ENCODE results near the gene IL18R1.

- TF ChIP-seq, protein P1, sequence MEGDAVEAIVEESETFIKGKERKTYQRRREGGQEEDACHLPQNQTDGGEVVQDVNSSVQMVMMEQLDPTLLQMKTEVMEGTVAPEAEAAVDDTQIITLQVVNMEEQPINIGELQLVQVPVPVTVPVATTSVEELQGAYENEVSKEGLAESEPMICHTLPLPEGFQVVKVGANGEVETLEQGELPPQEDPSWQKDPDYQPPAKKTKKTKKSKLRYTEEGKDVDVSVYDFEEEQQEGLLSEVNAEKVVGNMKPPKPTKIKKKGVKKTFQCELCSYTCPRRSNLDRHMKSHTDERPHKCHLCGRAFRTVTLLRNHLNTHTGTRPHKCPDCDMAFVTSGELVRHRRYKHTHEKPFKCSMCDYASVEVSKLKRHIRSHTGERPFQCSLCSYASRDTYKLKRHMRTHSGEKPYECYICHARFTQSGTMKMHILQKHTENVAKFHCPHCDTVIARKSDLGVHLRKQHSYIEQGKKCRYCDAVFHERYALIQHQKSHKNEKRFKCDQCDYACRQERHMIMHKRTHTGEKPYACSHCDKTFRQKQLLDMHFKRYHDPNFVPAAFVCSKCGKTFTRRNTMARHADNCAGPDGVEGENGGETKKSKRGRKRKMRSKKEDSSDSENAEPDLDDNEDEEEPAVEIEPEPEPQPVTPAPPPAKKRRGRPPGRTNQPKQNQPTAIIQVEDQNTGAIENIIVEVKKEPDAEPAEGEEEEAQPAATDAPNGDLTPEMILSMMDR (IDR thresholded peaks at IDR 0.05; ENCODE audit: low read depth, low read length, poor library complexity, severe bottlenecking): no peak
- TF ChIP-seq EZH2phosphoT487 (IDR thresholded peaks at IDR 0.05; ENCODE audit: borderline replicate concordance, low read length): no peak
Measured at GRCh38 chr2:102356741-102357140, 1.1 kb downstream of the IL18R1 start.
